Prostate gland (tissue), 2 donors: ENCODE data around the gene KIT.

Experiments
- CTCF ChIP-seq, 4 experiments: fragments of 200-600 bp in 2 of 4; fragments of 450-650 bp in 2 of 4; sonication (generic) in 2 of 4; IDR thresholded peaks; 1 replicate in 3 of 4; 2 replicates in 1 of 4; pipeline ENCODE4 v1.5.1; 2016 to 2019; ENCODE audit warnings: antibody characterized with exemption in 4 of 4, mild to moderate bottlenecking in 2 of 4, moderate library complexity in 2 of 4
- POLR2A ChIP-seq: fragments of 450-650 bp; IDR thresholded peaks from one replicate; pipeline ENCODE4 v1.6.1; 2016; ENCODE audit warnings: antibody characterized with exemption, mild to moderate bottlenecking
- POLR2AphosphoS5 ChIP-seq: sonication (generic); formaldehyde crosslinking; IDR thresholded peaks from one replicate; pipeline ENCODE4 v1.6.1; 2017; ENCODE audit warnings: antibody characterized with exemption

DNA sequence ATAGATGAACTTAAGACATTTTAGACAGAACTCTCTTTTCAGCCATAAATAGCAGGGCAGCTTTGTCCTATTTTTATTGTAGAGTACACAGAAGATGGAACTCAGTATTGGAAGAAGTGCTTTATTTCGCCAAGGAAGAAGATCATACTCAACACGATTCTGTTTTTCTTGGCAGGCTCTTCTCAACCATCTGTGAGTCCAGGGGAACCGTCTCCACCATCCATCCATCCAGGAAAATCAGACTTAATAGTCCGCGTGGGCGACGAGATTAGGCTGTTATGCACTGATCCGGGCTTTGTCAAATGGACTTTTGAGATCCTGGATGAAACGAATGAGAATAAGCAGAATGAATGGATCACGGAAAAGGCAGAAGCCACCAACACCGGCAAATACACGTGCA, 37.6 kb downstream of the KIT start:
- no peak for TF ChIP-seq CTCF (IDR thresholded peaks at IDR 0.05)
- TF ChIP-seq POLR2A = no peak
- no peak for TF ChIP-seq POLR2AphosphoS5
